OCI-LY7 (cell line): ENCODE results near the gene SH3BGR. TPM values are rescaled to one million over a fixed set of nuclear protein-coding genes. Genes with fewer than 3 reads are reported as not detected.
"Not testable (repeated sequence)": the region's sequence is repeated elsewhere in the genome, so short reads cannot be mapped to it uniquely, and the experiment has no call there.

Experiments used
- BruUV-seq: library from RNA; stranded (reverse); fragments of 400-500 nt; replicated peaks from 2 replicates; lab custom pipeline; 2021; lab: Mats Ljungman, UMichigan
- CTCF ChIA-PET: fragments of 300-600 bp; sonication (Branson Sonifier 250); formaldehyde crosslinking; loops from one replicate; lab custom pipeline; 2022; ENCODE audit warnings: antibody characterized with exemption; ENCODE audit not compliant: unreplicated experiment; lab: Charles Lee
- POLR2A ChIA-PET: fragments of 300-600 bp; sonication (Branson Sonifier 250); formaldehyde crosslinking; loops from one replicate; lab custom pipeline; 2022; ENCODE audit warnings: antibody characterized with exemption; lab: Charles Lee
- DNase-seq: peaks from one replicate; pipeline ENCODE4 v3.0.0-alpha.2; 2015; ENCODE audit warnings: low spot score
- H2AFZ ChIP-seq: fragments of 200-600 bp; sonication (generic), shearing (Covaris generic); 2 replicates; pipeline ENCODE4 v1.6.1; 2014; ENCODE audit warnings: mild to moderate bottlenecking, antibody characterized with exemption, low read length, moderate library complexity
- H3K27ac ChIP-seq: fragments of 200-600 bp; sonication (generic); 2 replicates; pipeline ENCODE4 v1.5.1; 2014; ENCODE audit warnings: mixed run types, low read depth, mild to moderate bottlenecking, moderate library complexity, low read length, inconsistent platforms; ENCODE audit not compliant: poor library complexity, severe bottlenecking
- H3K36me3 ChIP-seq: fragments of 200-600 bp; sonication (generic); 2 replicates; pipeline ENCODE4 v1.6.1; 2014; ENCODE audit warnings: mild to moderate bottlenecking, antibody characterized with exemption, low read length, moderate library complexity, mixed read lengths; ENCODE audit not compliant: insufficient read depth
- H3K4me1 ChIP-seq: fragments of 200-600 bp; sonication (generic); 2 replicates; pipeline ENCODE4 v1.5.1; 2014; ENCODE audit warnings: mild to moderate bottlenecking, low read length; ENCODE audit not compliant: insufficient read depth, poor library complexity, severe bottlenecking
- H3K4me2 ChIP-seq: fragments of 200-600 bp; sonication (generic); 2 replicates; pipeline ENCODE4 v1.6.1; 2014; ENCODE audit warnings: mild to moderate bottlenecking, low read length
- H3K4me3 ChIP-seq: fragments of 200-600 bp; sonication (generic); 2 replicates; pipeline ENCODE4 v1.5.1; 2014; ENCODE audit warnings: mild to moderate bottlenecking, low read depth, low read length; ENCODE audit not compliant: poor library complexity, severe bottlenecking
- H3K79me2 ChIP-seq: fragments of 200-600 bp; sonication (generic); 2 replicates; pipeline ENCODE4 v1.6.1; 2016; ENCODE audit warnings: low read depth, mild to moderate bottlenecking, low read length, moderate library complexity, mixed read lengths; ENCODE audit not compliant: insufficient read depth
- H3K9me2 ChIP-seq: fragments of 200-600 bp; sonication (generic); 2 replicates; pipeline ENCODE4 v1.6.1; 2016; ENCODE audit warnings: mild to moderate bottlenecking, low read length, mixed read lengths; ENCODE audit not compliant: insufficient read depth
- H3K9me3 ChIP-seq: fragments of 200-600 bp; sonication (generic); 2 replicates; pipeline ENCODE4 v1.6.1; 2014; ENCODE audit warnings: mild to moderate bottlenecking, mixed run types, low read length, mixed read lengths
- H4K20me1 ChIP-seq: fragments of 200-600 bp; sonication (generic); 2 replicates; pipeline ENCODE4 v1.6.1; 2014; ENCODE audit warnings: mild to moderate bottlenecking, antibody characterized with exemption, low read length, moderate library complexity, mixed read lengths; ENCODE audit not compliant: insufficient read depth
- CTCF ChIP-seq: fragments of 200-600 bp; sonication (generic); conservative IDR thresholded peaks from 2 replicates; pipeline ENCODE4 v1.5.1; 2014; ENCODE audit warnings: mild to moderate bottlenecking, antibody characterized with exemption, low read length, moderate library complexity, mixed read lengths
- EZH2phosphoT487 ChIP-seq: fragments of 200-600 bp; sonication (generic); IDR thresholded peaks from 2 replicates; pipeline ENCODE4 v1.6.1; 2018; ENCODE audit warnings: low read depth, borderline replicate concordance, mild to moderate bottlenecking, mixed run types, antibody characterized with exemption, low read length, moderate library complexity, mixed read lengths
- intact Hi-C: fragments of 100-400 bp; cut with micrococcal nuclease; formaldehyde crosslinking; loops from one replicate; pipeline ENCODE4 v1.10.0; 2022; ENCODE audit not compliant: unreplicated experiment
- total RNA-seq, 2 experiments: library from RNA; depleted of rRNA in 1 of 2; stranded (reverse); fragments of >200 nt in 1 of 2; shearing (Covaris generic) in 1 of 2; gene quantifications; 2 replicates each; pipeline ENCODE4 v1.2.3, GENCODE V29; 2014 to 2022

Gene SH3BGR
- total RNA-seq, 2 experiments from 2014 or later: 5.4 TPM; not detected in 1

- TF ChIP-seq EZH2phosphoT487 (no peak), CTCF (no peak)
- no peaks in the 10 kb centered on the region for H3K36me3 ChIP-seq
- H2AFZ ChIP-seq: no peak overlapping the region
- no peaks in the 10 kb centered on the region for H4K20me1 ChIP-seq
- H3K4me2 ChIP-seq: no peak overlapping the region
- no peak overlapping the region for H3K4me3 ChIP-seq
- intact Hi-C loops: no loop called here
- BruUV-seq: no TSS peak
- no peaks in the 10 kb centered on the region for H3K9me2 ChIP-seq
- H3K9me3 ChIP-seq: no peaks in the 10 kb centered on the region
- ChIA-PET CTCF (no interaction called here), POLR2A (interaction anchor here (0.7 kb wide), 1 partner anchor 35 kb away, joined by 3 read pairs; no protein-coding TSS in a partner anchor)
- DNase-seq: no peak
- no peaks in the 10 kb centered on the region for H3K79me2 ChIP-seq
- no peak overlapping the region for H3K27ac ChIP-seq
- H3K4me1 ChIP-seq: no peaks in the 10 kb centered on the region
These were observed 86.8 kb downstream of the SH3BGR start for GRCh38 chr21:39538453-39539042.

GRCh38 chr21:39540367-39540766 is 88.6 kb downstream of the SH3BGR start:
- CTCF ChIA-PET, POLR2A ChIA-PET, H4K20me1 ChIP-seq, H3K36me3 ChIP-seq, intact Hi-C loops, H2AFZ ChIP-seq, H3K27ac ChIP-seq, H3K9me3 ChIP-seq, H3K4me2 ChIP-seq, H3K4me1 ChIP-seq, H3K79me2 ChIP-seq, DNase-seq, BruUV-seq, H3K9me2 ChIP-seq, H3K4me3 ChIP-seq: not testable (repeated sequence)

- Histone ChIP-seq H3K9me3 (no peaks in the 10 kb centered on the region), H3K79me2 (no peaks in the 10 kb centered on the region), H4K20me1 (no peaks in the 10 kb centered on the region), H3K4me1 (no peaks in the 10 kb centered on the region), H3K36me3 (no peaks in the 10 kb centered on the region), H3K4me2 (no peak overlapping the region), H3K27ac (no peak overlapping the region), H3K4me3 (no peak overlapping the region), H2AFZ (no peak overlapping the region), H3K9me2 (no peaks in the 10 kb centered on the region)
- no peak for TF ChIP-seq CTCF
- no peak for TF ChIP-seq EZH2phosphoT487
- DNase-seq: no peak
- no TSS peak for BruUV-seq
- ChIA-PET POLR2A (no interaction called here), CTCF (no interaction called here)
- intact Hi-C loops: no loop called here
These were observed 91.0 kb downstream of the SH3BGR start for GRCh38 chr21:39542736-39543135.
